Measurements from ENCODE around the gene RFX2. TPM values are rescaled to one million over a fixed set of nuclear protein-coding genes. Genes with fewer than 3 reads are reported as not detected.

The RFX2 gene
- total RNA-seq, 2 donors from 2014 or later = 6.6 to 11.0 TPM

DNA sequence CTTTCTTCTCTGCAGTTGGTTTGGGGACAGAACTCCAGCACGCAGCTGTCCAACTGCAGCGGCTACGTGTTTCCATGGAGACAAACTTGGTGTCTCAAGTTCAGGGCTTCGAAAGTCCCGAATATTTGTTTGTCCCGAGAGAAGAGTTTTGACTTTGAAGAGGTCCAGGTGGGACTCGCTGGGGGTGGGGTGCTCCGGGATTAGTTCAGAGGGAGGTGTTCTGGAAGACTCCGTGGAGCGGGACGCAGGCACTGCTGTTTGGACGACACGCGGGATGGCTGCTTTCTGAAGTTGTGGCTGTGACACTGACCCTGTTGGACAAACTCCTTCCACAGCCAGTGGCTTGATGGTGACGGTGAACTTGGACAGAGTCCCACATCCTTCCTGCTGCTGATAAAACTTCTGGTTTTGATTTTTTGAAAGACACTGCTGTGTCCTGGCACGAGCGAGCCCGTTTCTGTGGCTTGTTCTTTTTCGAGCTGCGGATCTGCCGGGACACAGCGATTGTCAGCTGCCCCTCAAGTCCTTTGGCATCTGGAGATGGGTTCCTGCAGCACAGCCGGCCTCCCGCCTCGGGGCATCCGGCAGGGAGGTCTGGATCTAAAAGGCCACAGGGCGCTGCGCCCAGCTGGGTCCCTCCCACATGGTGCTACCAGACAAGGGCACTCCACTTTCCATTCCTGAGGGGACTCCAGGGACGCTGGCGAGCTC is 116.5 kb downstream of the RFX2 start:
- Histone ChIP-seq H3K36me3 (ENCODE audit: control insufficient read depth, insufficient read depth, low read length) (no peaks in the 10 kb centered on the region), H3K4me3 (ENCODE audit: low read length) (no peak overlapping the region), H3K27me3 (ENCODE audit: control insufficient read depth, insufficient read depth, low read length, poor library complexity, severe bottlenecking) (no peaks in the 10 kb centered on the region), H3K27ac (ENCODE audit: low read depth, low read length) (no peak overlapping the region), H3K9ac (ENCODE audit: extremely low read depth, low read length, poor library complexity, severe bottlenecking) (no peak overlapping the region), H3K9me3 (ENCODE audit: control insufficient read depth, low read length) (no peaks in the 10 kb centered on the region), H3K4me1 (ENCODE audit: control insufficient read depth, insufficient read depth, low read length) (no peaks in the 10 kb centered on the region)
- Mint-ChIP-seq H3K4me3 (no peak overlapping the region), H3K4me1 (no peaks in the 10 kb centered on the region), H3K27ac (no peak overlapping the region), H3K36me3 (ENCODE audit: low read depth) (no peaks in the 10 kb centered on the region), H3K9me3 (peaks cover 5% of the 10 kb centered on the region), H3K27me3 (ENCODE audit: insufficient read depth) (peaks cover 2% of the 10 kb centered on the region)
- 91 to 93% methylated on average over 28 to 30 of the region's 30 CpGs for WGBS, 2 experiments (ENCODE audit: insufficient coverage in 1 of 2, insufficient read length in 1 of 2)
- TF ChIP-seq, protein P1, sequence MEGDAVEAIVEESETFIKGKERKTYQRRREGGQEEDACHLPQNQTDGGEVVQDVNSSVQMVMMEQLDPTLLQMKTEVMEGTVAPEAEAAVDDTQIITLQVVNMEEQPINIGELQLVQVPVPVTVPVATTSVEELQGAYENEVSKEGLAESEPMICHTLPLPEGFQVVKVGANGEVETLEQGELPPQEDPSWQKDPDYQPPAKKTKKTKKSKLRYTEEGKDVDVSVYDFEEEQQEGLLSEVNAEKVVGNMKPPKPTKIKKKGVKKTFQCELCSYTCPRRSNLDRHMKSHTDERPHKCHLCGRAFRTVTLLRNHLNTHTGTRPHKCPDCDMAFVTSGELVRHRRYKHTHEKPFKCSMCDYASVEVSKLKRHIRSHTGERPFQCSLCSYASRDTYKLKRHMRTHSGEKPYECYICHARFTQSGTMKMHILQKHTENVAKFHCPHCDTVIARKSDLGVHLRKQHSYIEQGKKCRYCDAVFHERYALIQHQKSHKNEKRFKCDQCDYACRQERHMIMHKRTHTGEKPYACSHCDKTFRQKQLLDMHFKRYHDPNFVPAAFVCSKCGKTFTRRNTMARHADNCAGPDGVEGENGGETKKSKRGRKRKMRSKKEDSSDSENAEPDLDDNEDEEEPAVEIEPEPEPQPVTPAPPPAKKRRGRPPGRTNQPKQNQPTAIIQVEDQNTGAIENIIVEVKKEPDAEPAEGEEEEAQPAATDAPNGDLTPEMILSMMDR (conservative IDR thresholded peaks at IDR 0.05) = no peak
- no peak for DNase-seq

DNA sequence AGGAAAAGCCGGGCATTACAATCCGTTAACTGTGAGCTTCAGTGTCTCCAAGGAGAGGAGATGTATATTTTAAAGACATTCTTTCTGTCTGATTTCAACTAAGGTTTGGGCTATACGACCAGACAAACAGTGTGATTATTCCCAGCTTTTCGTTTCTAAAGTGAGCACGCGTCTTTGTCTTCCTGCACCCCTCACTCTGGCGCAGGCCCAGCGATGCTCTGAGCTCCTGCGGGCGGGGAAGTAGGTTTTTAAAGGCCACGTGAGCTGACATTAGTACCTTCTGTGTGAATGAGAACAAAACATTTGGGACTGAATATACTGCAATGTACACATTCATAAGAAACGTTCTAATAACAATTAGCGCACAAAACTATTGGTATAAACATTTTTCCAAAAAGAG is 117.1 kb downstream of the RFX2 start:
- Histone ChIP-seq H3K4me1 (ENCODE audit: control insufficient read depth, insufficient read depth, low read length) (no peaks in the 10 kb centered on the region), H3K36me3 (ENCODE audit: control insufficient read depth, insufficient read depth, low read length) (no peaks in the 10 kb centered on the region), H3K9ac (ENCODE audit: extremely low read depth, low read length, poor library complexity, severe bottlenecking) (no peak overlapping the region), H3K9me3 (ENCODE audit: control insufficient read depth, low read length) (no peaks in the 10 kb centered on the region), H3K4me3 (ENCODE audit: low read length) (no peak overlapping the region), H3K27me3 (ENCODE audit: control insufficient read depth, insufficient read depth, low read length, poor library complexity, severe bottlenecking) (no peaks in the 10 kb centered on the region), H3K27ac (ENCODE audit: low read depth, low read length) (no peak overlapping the region)
- Mint-ChIP-seq H3K27ac (no peak overlapping the region), H3K4me3 (no peak overlapping the region), H3K4me1 (no peaks in the 10 kb centered on the region), H3K9me3 (peaks cover 5% of the 10 kb centered on the region), H3K27me3 (ENCODE audit: insufficient read depth) (peaks cover 5% of the 10 kb centered on the region), H3K36me3 (ENCODE audit: low read depth) (no peaks in the 10 kb centered on the region)
- DNase-seq = no peak
- WGBS, 2 experiments (ENCODE audit: insufficient coverage in 1 of 2, insufficient read length in 1 of 2) = 91% methylated on average over 11 to 13 of the region's 13 CpGs
- TF ChIP-seq, protein P1 (conservative IDR thresholded peaks at IDR 0.05) = no peak

DNA sequence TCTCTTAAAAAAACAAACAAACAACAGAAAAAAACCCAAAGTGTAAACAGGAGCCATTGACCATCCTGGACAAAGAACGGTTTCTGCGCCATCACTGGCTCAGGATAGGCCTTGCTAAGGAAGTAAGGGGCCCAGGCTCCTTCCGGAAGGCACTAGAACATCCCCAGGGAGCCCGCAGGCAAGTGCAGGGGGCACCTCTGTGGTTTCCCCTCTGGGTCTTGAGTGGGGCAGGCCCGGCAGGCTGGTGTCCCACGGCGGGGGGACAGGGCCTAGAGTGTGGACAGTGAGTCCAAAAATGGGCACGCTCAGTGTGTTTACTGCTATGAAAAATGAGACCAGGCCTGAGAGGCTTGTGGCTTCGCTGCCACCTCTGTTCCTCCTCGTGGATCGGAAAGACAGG is 117.5 kb downstream of the RFX2 start:
- H3K9me3 Mint-ChIP-seq = peaks cover 5% of the 10 kb centered on the region
- TF ChIP-seq, protein P1 (conservative IDR thresholded peaks at IDR 0.05) = no peak

More for the DNA sequence above, 117.5 kb downstream of the RFX2 start:
- 91 to 99% methylated on average over 7 to 11 of the region's 11 CpGs for whole genome bisulfite sequencing, 2 experiments (ENCODE audit: insufficient coverage in 1 of 2, insufficient read length in 1 of 2)
- Histone ChIP-seq H3K27ac (ENCODE audit: low read depth, low read length) (no peak overlapping the region), H3K4me3 (ENCODE audit: low read length) (no peak overlapping the region), H3K4me1 (ENCODE audit: control insufficient read depth, insufficient read depth, low read length) (no peaks in the 10 kb centered on the region), H3K9me3 (ENCODE audit: control insufficient read depth, low read length) (no peaks in the 10 kb centered on the region), H3K9ac (ENCODE audit: extremely low read depth, low read length, poor library complexity, severe bottlenecking) (no peak overlapping the region), H3K27me3 (ENCODE audit: control insufficient read depth, insufficient read depth, low read length, poor library complexity, severe bottlenecking) (no peaks in the 10 kb centered on the region), H3K36me3 (ENCODE audit: control insufficient read depth, insufficient read depth, low read length) (no peaks in the 10 kb centered on the region)
- Mint-ChIP-seq H3K27me3 (ENCODE audit: insufficient read depth) (peaks cover 5% of the 10 kb centered on the region), H3K4me1 (no peaks in the 10 kb centered on the region), H3K36me3 (ENCODE audit: low read depth) (no peaks in the 10 kb centered on the region), H3K4me3 (no peak overlapping the region), H3K27ac (no peak overlapping the region)
- no peak for DNase-seq

Data from endodermal cell (in vitro differentiated cells).